Vagina (tissue), 2 donors: ENCODE data around the gene FANCE. TPM values are rescaled to one million over a fixed set of nuclear protein-coding genes. Genes with fewer than 3 reads are reported as not detected.

Experiments used
- DNase-seq, 2 donors: peaks; one replicate each; pipeline ENCODE4 v3.0.0-alpha.2; 2017; ENCODE audit errors: extremely low spot score in 2 of 2
- H3K27ac ChIP-seq: fragments of 200-600 bp; sonication (generic); one replicate; pipeline ENCODE4 v1.5.1; 2019
- H3K27me3 ChIP-seq: fragments of 200-600 bp; sonication (generic); one replicate; pipeline ENCODE4 v1.5.1; 2019
- H3K36me3 ChIP-seq, 2 donors: fragments of 200-600 bp; sonication (generic); one replicate each; pipeline ENCODE4 v1.5.1; 2017 to 2019
- H3K4me1 ChIP-seq: fragments of 200-600 bp; sonication (generic); one replicate; pipeline ENCODE4 v1.5.1; 2019
- H3K4me3 ChIP-seq, 2 donors: fragments of 200-600 bp; sonication (generic); 1 replicate in 1 of 2; 2 replicates in 1 of 2; pipeline ENCODE4 v1.5.1; 2016 to 2019
- H3K9me3 ChIP-seq: fragments of 200-600 bp; sonication (generic); one replicate; pipeline ENCODE4 v1.5.1; 2019
- POLR2A ChIP-seq, 2 donors: fragments of 450-650 bp; IDR thresholded peaks; one replicate each; pipeline ENCODE4 v1.6.1; 2017; ENCODE audit warnings: antibody characterized with exemption in 2 of 2, mild to moderate bottlenecking in 2 of 2, moderate library complexity in 2 of 2
- POLR2AphosphoS5 ChIP-seq, 2 donors: sonication (generic); formaldehyde crosslinking; IDR thresholded peaks; one replicate each; pipeline ENCODE4 v1.9.0; 2017; ENCODE audit warnings: antibody characterized with exemption in 2 of 2, mild to moderate bottlenecking in 2 of 2, low read depth in 1 of 2; ENCODE audit not compliant: insufficient read depth in 1 of 2
- intact Hi-C: fragments of 100-400 bp; cut with DNase I; formaldehyde crosslinking; loops from one replicate; pipeline ENCODE4 v1.15.1; 2023
- total RNA-seq: library from RNA; depleted of rRNA; stranded (reverse); fragments of >200 nt; gene quantifications from one replicate; pipeline ENCODE4 v1.2.3, GENCODE V29; 2016
- TF ChIP-seq, protein P1 (sequence below), 3 experiments: fragments of 450-650 bp in 2 of 3; fragments of 200-600 bp in 1 of 3; sonication (generic) in 1 of 3; IDR thresholded peaks; one replicate each; pipeline ENCODE4 v1.5.1; 2017 to 2019; ENCODE audit warnings: antibody characterized with exemption in 3 of 3, mild to moderate bottlenecking in 2 of 3, moderate library complexity in 2 of 3

The FANCE gene
- total RNA-seq, 1 donor from 2014 or later = 10.1 TPM

DNA sequence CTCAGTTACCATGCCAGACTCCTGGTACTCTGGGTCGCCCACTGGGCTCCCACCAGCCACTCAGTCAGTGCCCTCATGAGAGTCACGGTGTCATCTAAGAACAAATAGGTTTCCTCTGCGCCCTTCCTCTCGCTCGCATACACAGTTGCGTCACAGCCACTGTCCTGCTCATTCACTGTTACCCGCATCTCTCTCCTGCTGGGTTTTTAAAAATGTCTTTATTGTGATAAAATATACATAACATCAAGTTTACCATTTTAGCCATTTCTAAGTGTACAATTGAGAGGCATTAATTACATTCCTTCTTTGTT, 40.8 kb downstream of the FANCE start:
- Histone ChIP-seq H3K27me3 (no peaks in the 10 kb centered on the region), H3K27ac (peak overlapping the region; percentile 97), H3K4me3 (no peak overlapping the region), H3K9me3 (no peaks in the 10 kb centered on the region), H3K36me3 (no peaks in the 10 kb centered on the region), H3K4me1 (peaks cover 80% of the 10 kb centered on the region)
- DNase-seq = no peak
- TF ChIP-seq, protein P1, sequence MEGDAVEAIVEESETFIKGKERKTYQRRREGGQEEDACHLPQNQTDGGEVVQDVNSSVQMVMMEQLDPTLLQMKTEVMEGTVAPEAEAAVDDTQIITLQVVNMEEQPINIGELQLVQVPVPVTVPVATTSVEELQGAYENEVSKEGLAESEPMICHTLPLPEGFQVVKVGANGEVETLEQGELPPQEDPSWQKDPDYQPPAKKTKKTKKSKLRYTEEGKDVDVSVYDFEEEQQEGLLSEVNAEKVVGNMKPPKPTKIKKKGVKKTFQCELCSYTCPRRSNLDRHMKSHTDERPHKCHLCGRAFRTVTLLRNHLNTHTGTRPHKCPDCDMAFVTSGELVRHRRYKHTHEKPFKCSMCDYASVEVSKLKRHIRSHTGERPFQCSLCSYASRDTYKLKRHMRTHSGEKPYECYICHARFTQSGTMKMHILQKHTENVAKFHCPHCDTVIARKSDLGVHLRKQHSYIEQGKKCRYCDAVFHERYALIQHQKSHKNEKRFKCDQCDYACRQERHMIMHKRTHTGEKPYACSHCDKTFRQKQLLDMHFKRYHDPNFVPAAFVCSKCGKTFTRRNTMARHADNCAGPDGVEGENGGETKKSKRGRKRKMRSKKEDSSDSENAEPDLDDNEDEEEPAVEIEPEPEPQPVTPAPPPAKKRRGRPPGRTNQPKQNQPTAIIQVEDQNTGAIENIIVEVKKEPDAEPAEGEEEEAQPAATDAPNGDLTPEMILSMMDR (IDR thresholded peaks at IDR 0.05) = no peak
- TF ChIP-seq POLR2A (IDR thresholded peaks at IDR 0.05) (no peak), POLR2AphosphoS5 (IDR thresholded peaks at IDR 0.05; ENCODE audit: insufficient read depth in 1 of 2, low read depth in 1 of 2) (no peak)
- intact Hi-C loops = no loop called here

DNA sequence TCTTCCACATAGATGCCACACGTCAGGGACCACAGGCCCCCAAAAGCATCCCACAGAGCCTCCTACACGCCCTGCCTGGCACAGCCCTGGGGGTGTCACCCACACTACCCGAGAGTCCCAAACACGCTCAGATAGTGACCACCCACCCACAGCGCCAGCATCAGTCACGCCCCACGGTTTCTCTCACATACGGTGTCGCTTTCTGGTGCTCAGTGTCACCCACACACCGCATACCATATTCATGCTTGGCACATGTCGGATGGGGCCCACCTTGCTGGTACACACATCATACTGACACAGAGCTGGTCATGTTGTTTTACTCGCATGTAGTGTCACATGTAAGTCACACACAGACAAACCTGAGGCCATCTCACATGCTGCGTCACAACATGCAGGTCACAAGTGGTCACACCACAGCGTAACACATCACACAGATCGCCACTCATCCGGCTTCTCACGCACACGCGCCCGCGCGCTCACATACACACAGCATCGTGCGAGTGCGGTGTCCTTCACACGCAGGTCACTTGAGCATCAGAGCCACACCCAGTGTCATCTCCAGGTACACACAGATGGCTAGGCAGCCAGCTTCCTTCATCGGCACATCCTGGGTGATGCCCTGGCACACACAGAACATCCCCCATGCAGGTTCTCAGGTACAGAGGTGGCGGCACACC, 41.3 kb downstream of the FANCE start:
- intact Hi-C loops = no loop called here
- Histone ChIP-seq H3K27me3 (no peaks in the 10 kb centered on the region), H3K27ac (peak overlapping the region; percentile 97), H3K4me1 (peaks cover 80% of the 10 kb centered on the region), H3K4me3 (peak overlapping the region; percentile 67 to 92), H3K36me3 (no peaks in the 10 kb centered on the region), H3K9me3 (no peaks in the 10 kb centered on the region)
- DNase-seq = no peak
- TF ChIP-seq, protein P1 (IDR thresholded peaks at IDR 0.05) = no peak
- TF ChIP-seq POLR2AphosphoS5 (IDR thresholded peaks at IDR 0.05; ENCODE audit: insufficient read depth in 1 of 2, low read depth in 1 of 2) (no peak), POLR2A (IDR thresholded peaks at IDR 0.05) (no peak)

GRCh38 chr6:35494161-35494563, 42.0 kb downstream of the FANCE start:
- no peak for DNase-seq
- no peaks in the 10 kb centered on the region for H3K27me3 ChIP-seq
- peak overlapping the region; percentile 97 for H3K27ac ChIP-seq
- intact Hi-C loops = no loop called here
- peaks cover 79% of the 10 kb centered on the region for H3K4me1 ChIP-seq
- no peaks in the 10 kb centered on the region for H3K9me3 ChIP-seq
- TF ChIP-seq POLR2A (IDR thresholded peaks at IDR 0.05) = no peak
- H3K4me3 ChIP-seq = peak overlapping the region; percentile 67 to 92
- no peaks in the 10 kb centered on the region for H3K36me3 ChIP-seq

DNA sequence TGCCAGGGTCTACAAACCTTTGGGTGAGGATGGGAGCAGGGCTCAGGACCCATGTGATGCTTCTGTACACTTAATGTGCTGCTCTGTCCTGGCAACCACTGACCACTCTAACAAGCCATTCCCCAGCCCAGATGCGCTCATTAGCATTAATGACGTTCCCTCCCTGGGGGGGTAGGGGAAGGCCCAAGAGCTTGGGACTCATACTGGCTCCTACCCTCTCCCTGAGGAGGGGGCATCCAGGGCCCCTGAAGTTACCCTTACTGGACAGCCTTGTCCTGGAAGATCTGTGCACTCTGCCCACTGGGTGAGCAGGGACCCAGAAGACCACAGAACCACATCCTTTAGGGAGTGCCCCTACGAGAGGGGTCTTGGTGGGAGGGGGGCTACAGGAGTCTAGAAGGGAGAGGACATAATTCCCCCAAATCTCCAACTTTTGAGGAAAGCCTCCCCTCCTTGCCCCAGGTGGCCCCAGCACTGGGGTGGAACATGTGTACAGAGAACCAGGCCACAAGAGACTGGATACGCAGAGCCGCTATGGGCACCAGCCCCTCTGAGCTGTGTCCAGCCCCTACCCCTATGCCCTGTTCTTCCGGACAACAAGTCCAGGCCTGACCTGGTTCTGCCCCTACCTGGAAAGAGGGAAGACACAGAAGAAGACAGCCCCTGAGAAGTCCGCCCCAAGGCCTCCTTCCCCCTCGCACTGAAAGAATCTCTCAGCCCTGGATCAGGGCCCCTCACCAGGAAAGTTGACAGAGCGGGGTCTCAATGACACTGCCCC, 43.3 kb downstream of the FANCE start:
- H3K27me3 ChIP-seq = no peaks in the 10 kb centered on the region
- H3K4me1 ChIP-seq = peaks cover 67% of the 10 kb centered on the region
- TF ChIP-seq POLR2AphosphoS5 (IDR thresholded peaks at IDR 0.05; ENCODE audit: insufficient read depth in 1 of 2, low read depth in 1 of 2) (peak in 1 of 2 donors; percentile 12), POLR2A (IDR thresholded peaks at IDR 0.05) (no peak)
- TF ChIP-seq, protein P1 (IDR thresholded peaks at IDR 0.05) = peak in 1 of 3 experiments; percentile 3
- no peaks in the 10 kb centered on the region for H3K9me3 ChIP-seq
- peak overlapping the region; percentile 67 to 92 for H3K4me3 ChIP-seq
- H3K27ac ChIP-seq = peak overlapping the region; percentile 97
- intact Hi-C loops = loop anchor here (5.0 kb wide), 1 partner anchor 107 kb away; no protein-coding TSS in a partner anchor
- no peak for DNase-seq
- no peaks in the 10 kb centered on the region for H3K36me3 ChIP-seq

- no peak for DNase-seq
- intact Hi-C loops = loop anchor here (5.0 kb wide), 1 partner anchor 106 kb away; no protein-coding TSS in a partner anchor
- H3K9me3 ChIP-seq = no peaks in the 10 kb centered on the region
- peak overlapping the region; percentile 97 for H3K27ac ChIP-seq
- peak overlapping the region; percentile 67 to 92 for H3K4me3 ChIP-seq
- H3K27me3 ChIP-seq = no peaks in the 10 kb centered on the region
- no peaks in the 10 kb centered on the region for H3K36me3 ChIP-seq
- TF ChIP-seq, protein P1 (IDR thresholded peaks at IDR 0.05) = no peak
- peak in 1 of 2 donors; percentile 18 for TF ChIP-seq POLR2A (IDR thresholded peaks at IDR 0.05)
- TF ChIP-seq POLR2AphosphoS5 (IDR thresholded peaks at IDR 0.05; ENCODE audit: insufficient read depth in 1 of 2, low read depth in 1 of 2) = peak in 1 of 2 donors; percentile 46
- H3K4me1 ChIP-seq = peaks cover 59% of the 10 kb centered on the region
Measured at GRCh38 chr6:35496036-35496840, 44.1 kb downstream of the FANCE start.
